ENCODE results near the gene TBX4. TPM values are rescaled to one million over a fixed set of nuclear protein-coding genes. Genes with fewer than 3 reads are reported as not detected.

The TBX4 gene
- total RNA-seq, 4 donors from 2014 or later, result 2.4 TPM; not detected in 3

GRCh38 chr17:61500287-61500686 is 48.1 kb downstream of the TBX4 start:
- Histone ChIP-seq H3K27me3 (no peaks in the 10 kb centered on the region), H3K36me3 (no peaks in the 10 kb centered on the region), H3K4me1 (no peaks in the 10 kb centered on the region), H3K27ac (no peak overlapping the region), H3K9me3 (no peaks in the 10 kb centered on the region), H3K4me3 (no peak overlapping the region)
- in situ Hi-C loops (cut with MboI; ENCODE audit: low pct_ligation_motif_present in 1 of 4, low pct_unique_long_range_greater_than_20kb in 1 of 4, low sequenced_read_pairs in 3 of 4), result no loop called here
- intact Hi-C loops (cut with DNase I; ENCODE audit: low total_unique reads), result no loop called here
- WGBS, 2 donors (ENCODE audit: low coverage in 1 of 2), result 83 to 94% methylated on average over 2 of the region's 2 CpGs
- DNase-seq, result no peak
- TF ChIP-seq CTCF (IDR thresholded peaks at IDR 0.05) (no peak), EP300 (IDR thresholded peaks at IDR 0.05; ENCODE audit: low read depth) (no peak), POLR2A (IDR thresholded peaks at IDR 0.05) (no peak), POLR2AphosphoS5 (IDR thresholded peaks at IDR 0.05) (no peak)

DNA sequence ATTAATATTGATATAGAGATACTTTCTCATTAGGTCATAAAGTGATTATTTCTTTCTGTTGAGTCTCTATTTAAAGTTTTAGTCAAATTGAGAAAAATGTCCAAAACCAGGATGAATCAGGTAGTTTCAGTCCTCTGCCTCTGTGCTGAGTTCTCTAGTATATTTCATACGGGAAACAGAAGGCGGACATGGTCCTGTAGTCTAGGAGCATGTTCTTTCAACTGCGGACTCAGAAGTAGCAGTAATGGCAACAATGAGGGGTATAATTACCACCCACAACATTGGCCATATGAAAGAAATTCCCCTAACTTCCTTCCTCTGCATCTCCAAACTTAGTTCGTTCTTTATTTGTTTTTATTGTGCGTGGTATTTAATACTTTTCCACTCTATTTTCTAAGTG is 50.1 kb downstream of the TBX4 start:
- intact Hi-C loops (cut with DNase I; ENCODE audit: low total_unique reads), result no loop called here
- Histone ChIP-seq H3K27ac (no peak overlapping the region), H3K4me3 (no peak overlapping the region), H3K9me3 (no peaks in the 10 kb centered on the region), H3K36me3 (no peaks in the 10 kb centered on the region), H3K27me3 (no peaks in the 10 kb centered on the region), H3K4me1 (peaks cover 0 to 4% (median 2%) of the 10 kb centered on the region in 4 donors)
- TF ChIP-seq POLR2A (IDR thresholded peaks at IDR 0.05) (no peak), EP300 (IDR thresholded peaks at IDR 0.05; ENCODE audit: low read depth) (no peak), POLR2AphosphoS5 (IDR thresholded peaks at IDR 0.05) (no peak), CTCF (IDR thresholded peaks at IDR 0.05) (no peak)
- DNase-seq, result no peak
- in situ Hi-C loops (cut with MboI; ENCODE audit: low pct_ligation_motif_present in 1 of 4, low pct_unique_long_range_greater_than_20kb in 1 of 4, low sequenced_read_pairs in 3 of 4), result no loop called here
- WGBS, 2 donors (ENCODE audit: low coverage in 1 of 2), result 88 to 93% methylated on average over 5 of the region's 5 CpGs

GRCh38 chr17:61503961-61504360 is 51.7 kb downstream of the TBX4 start:
- Histone ChIP-seq H3K4me1 (peaks cover 0 to 4% (median 2%) of the 10 kb centered on the region in 4 donors), H3K9me3 (no peaks in the 10 kb centered on the region), H3K27me3 (no peaks in the 10 kb centered on the region), H3K36me3 (no peaks in the 10 kb centered on the region), H3K27ac (no peak overlapping the region), H3K4me3 (no peak overlapping the region)
- TF ChIP-seq POLR2A (IDR thresholded peaks at IDR 0.05) (no peak), EP300 (IDR thresholded peaks at IDR 0.05; ENCODE audit: low read depth) (no peak), CTCF (IDR thresholded peaks at IDR 0.05) (no peak), POLR2AphosphoS5 (IDR thresholded peaks at IDR 0.05) (no peak)
- in situ Hi-C loops (cut with MboI; ENCODE audit: low pct_ligation_motif_present in 1 of 4, low pct_unique_long_range_greater_than_20kb in 1 of 4, low sequenced_read_pairs in 3 of 4), result no loop called here
- WGBS, 2 donors (ENCODE audit: low coverage in 1 of 2), result 53 to 56% methylated on average over 3 of the region's 3 CpGs
- intact Hi-C loops (cut with DNase I; ENCODE audit: low total_unique reads), result no loop called here
- DNase-seq, result no peak

- intact Hi-C loops (cut with DNase I; ENCODE audit: low total_unique reads), result no loop called here
- 42 to 46% methylated on average over 2 of the region's 2 CpGs for WGBS, 2 donors (ENCODE audit: low coverage in 1 of 2)
Observed at GRCh38 chr17:61504697-61505096, 52.5 kb downstream of the TBX4 start.

More at GRCh38 chr17:61504697-61505096, 52.5 kb downstream of the TBX4 start:
- H3K36me3 ChIP-seq, result no peaks in the 10 kb centered on the region
- no peak for DNase-seq
- no peak for TF ChIP-seq POLR2AphosphoS5 (IDR thresholded peaks at IDR 0.05)
- no peak for TF ChIP-seq CTCF (IDR thresholded peaks at IDR 0.05)
- no peak for TF ChIP-seq EP300 (IDR thresholded peaks at IDR 0.05; ENCODE audit: low read depth)
- no peak for TF ChIP-seq POLR2A (IDR thresholded peaks at IDR 0.05)
- H3K4me3 ChIP-seq, result no peak overlapping the region
- in situ Hi-C loops (cut with MboI; ENCODE audit: low pct_ligation_motif_present in 1 of 4, low pct_unique_long_range_greater_than_20kb in 1 of 4, low sequenced_read_pairs in 3 of 4), result no loop called here
- no peaks in the 10 kb centered on the region for H3K9me3 ChIP-seq
- H3K4me1 ChIP-seq, result peaks cover 0 to 4% (median 2%) of the 10 kb centered on the region in 4 donors
- H3K27ac ChIP-seq, result no peak overlapping the region
- no peaks in the 10 kb centered on the region for H3K27me3 ChIP-seq

Data from transverse colon (tissue), 4 donors.